K562 (cell line): ENCODE data around the gene MATCAP1. TPM values are rescaled to one million over a fixed set of nuclear protein-coding genes. Genes with fewer than 3 reads are reported as not detected.

Experiments used
- BDP1 ChIP-seq: IDR thresholded peaks from 3 replicates; pipeline ENCODE4 v1.6.1; 2011; ENCODE audit not compliant: insufficient read length, insufficient read depth
- CBX1 ChIP-seq: sonication (generic); IDR thresholded peaks from 2 replicates; pipeline ENCODE4 v1.6.1; 2016; ENCODE audit warnings: antibody characterized with exemption, low read depth, mild to moderate bottlenecking
- CEBPZ ChIP-seq: fragments of 150-350 bp; IDR thresholded peaks from 2 replicates; pipeline ENCODE4 v1.6.1; 2014; ENCODE audit warnings: low read depth, mild to moderate bottlenecking, low read length, borderline replicate concordance
- CGGBP1 ChIP-seq: fragments of 250-450 bp; sonication (Bioruptor Pico); IDR thresholded peaks from 2 replicates; pipeline ENCODE4 v1.9.0; 2021; ENCODE audit warnings: mild to moderate bottlenecking
- DLX4 ChIP-seq: fragments of 250-450 bp; sonication (Bioruptor Pico); IDR thresholded peaks from 2 replicates; pipeline ENCODE4 v1.6.1; 2021; ENCODE audit warnings: mild to moderate bottlenecking
- E2F5 ChIP-seq: sonication (generic); formaldehyde crosslinking; IDR thresholded peaks from 2 replicates; pipeline ENCODE4 v1.8.0; 2022; ENCODE audit warnings: mild to moderate bottlenecking, missing genetic modification reagents
- HNRNPLL ChIP-seq: fragments of 200-400 bp; formaldehyde crosslinking; IDR thresholded peaks from 2 replicates; pipeline ENCODE4 v1.6.1; 2017; ENCODE audit warnings: low read length, low read depth, mild to moderate bottlenecking; ENCODE audit not compliant: poor library complexity, severe bottlenecking
- ID3 ChIP-seq, 2 experiments: fragments of 250-450 bp in 1 of 2; fragments of 450-650 bp in 1 of 2; sonication (Bioruptor Pico) in 1 of 2; IDR thresholded peaks; 2 replicates each; pipeline versions ENCODE4 v1.6.1 to v1.8.0; 2016 to 2021; ENCODE audit warnings: mild to moderate bottlenecking in 2 of 2, moderate library complexity in 2 of 2, missing compliant biosample characterization in 1 of 2, missing genetic modification characterization in 1 of 2
- KLF6 ChIP-seq: fragments of 250-450 bp; sonication (Bioruptor Pico); IDR thresholded peaks from 2 replicates; pipeline ENCODE4 v1.4.0; 2020; ENCODE audit warnings: mild to moderate bottlenecking, moderate library complexity, borderline replicate concordance
- MLLT1 ChIP-seq, 2 experiments: fragments of 450-650 bp; IDR thresholded peaks; 2 replicates each; pipeline ENCODE4 v1.6.1; 2016
- NFXL1 ChIP-seq: fragments of 450-650 bp; formaldehyde crosslinking; IDR thresholded peaks from 2 replicates; pipeline ENCODE4 v1.4.0; 2021; ENCODE audit warnings: mild to moderate bottlenecking
- NRF1 ChIP-seq, 2 experiments: fragments of 450-650 bp; IDR thresholded peaks in 1 of 2; conservative IDR thresholded peaks in 1 of 2; 2 replicates each; pipeline ENCODE4 v1.6.1; 2014; ENCODE audit warnings: mild to moderate bottlenecking in 2 of 2
- PHF20 ChIP-seq: fragments of 450-650 bp; IDR thresholded peaks from 2 replicates; pipeline ENCODE4 v1.6.1; 2018; ENCODE audit not compliant: partially characterized antibody
- POLR2H ChIP-seq: IDR thresholded peaks from 2 replicates; pipeline ENCODE4 v1.6.1; 2016; ENCODE audit warnings: missing genetic modification characterization, low read depth, mild to moderate bottlenecking, control low read depth, missing compliant biosample characterization, moderate library complexity
- RAD51 ChIP-seq: fragments of 450-650 bp; IDR thresholded peaks from 2 replicates; pipeline ENCODE4 v1.7.1; 2016; ENCODE audit warnings: low read depth, mild to moderate bottlenecking, borderline replicate concordance
- SIX5 ChIP-seq, 2 experiments: IDR thresholded peaks; 2 replicates each; pipeline ENCODE4 v1.6.1; 2011; ENCODE audit warnings: low read length in 2 of 2, borderline replicate concordance in 1 of 2, low read depth in 1 of 2, mild to moderate bottlenecking in 1 of 2, moderate library complexity in 1 of 2; ENCODE audit not compliant: insufficient read depth in 1 of 2
- SP2 ChIP-seq: IDR thresholded peaks from 2 replicates; pipeline ENCODE4 v1.6.1; 2011; ENCODE audit warnings: mild to moderate bottlenecking, low read depth, low read length, moderate library complexity; ENCODE audit not compliant: poor library complexity, severe bottlenecking; ENCODE audit errors: extremely low read depth
- TRIM24 ChIP-seq, 2 experiments: fragments of 450-650 bp; IDR thresholded peaks; 2 replicates each; pipeline ENCODE4 v1.6.1; 2016
- XRCC4 ChIP-seq: IDR thresholded peaks from one replicate; pipeline ENCODE4 v1.6.1; 2011; ENCODE audit not compliant: insufficient read depth, insufficient read length; ENCODE audit errors: extremely low read depth
- ZNF316 ChIP-seq: fragments of 450-650 bp; IDR thresholded peaks from 2 replicates; pipeline ENCODE4 v1.6.1; 2016
- polyA plus RNA-seq, 8 experiments: library from polyadenylated mRNA; depleted of rRNA in 4 of 8; stranded (reverse) in 5 of 8; unstranded in 3 of 8; fragments of >200 nt; fragmentation: Nextera tagmentation in 2 of 8; fragmentation: Illumina TruSeq in 1 of 8; extraction: Ambion mirVana in 2 of 8; extraction: Trizol in 1 of 8; gene quantifications; 2 replicates each; pipeline versions ENCODE4 v1.2.1 to v1.2.3, GENCODE V29; 2011 to 2014; ENCODE audit warnings: inconsistent platforms in 1 of 8, missing spikeins in 1 of 8
- total RNA-seq, 7 experiments: library from RNA; depleted of rRNA in 6 of 7; stranded (reverse); fragments of >200 nt in 6 of 7; fragmentation: Illumina TruSeq in 2 of 7; extraction: Trizol in 2 of 7; gene quantifications; 2 replicates each; pipeline versions ENCODE4 v1.2.1 to v1.2.3, GENCODE V29; 2011 to 2021; ENCODE audit warnings: low replicate concordance in 1 of 7

Gene MATCAP1
- total and polyA plus RNA-seq, 9 of the 15 experiments (the other 6 are each of a cell fraction or from before 2014, with no cell fraction given): 3.4 to 20.5 (median 10.3) TPM

GRCh38 chr16:67164599-67165061 is 19.1 kb downstream of the MATCAP1 start, which contains the start of gene HSF4 (continued):
- no peak for TF ChIP-seq CEBPZ
- TF ChIP-seq NFXL1 (CRISPR knock-in tag): no peak
- TF ChIP-seq ZNF316: no peak
- TF ChIP-seq E2F5 (CRISPR knock-in tag): no peak
- TF ChIP-seq HNRNPLL: peak; percentile 58
- TF ChIP-seq ID3 (CRISPR knock-in tag; IDR thresholded peaks at IDR 0.05): no peak
- TF ChIP-seq ID3 (tag; IDR thresholded peaks at IDR 0.05): peak; percentile 36; the same call in 1 of the 2 replicates
- no peak for TF ChIP-seq DLX4 (CRISPR knock-in tag)
- no peak for TF ChIP-seq POLR2H (tag)
- no peak for TF ChIP-seq XRCC4
- TF ChIP-seq TRIM24 (IDR thresholded peaks at IDR 0.05): no peak
- no peak for TF ChIP-seq BDP1
- TF ChIP-seq CGGBP1 (CRISPR knock-in tag): no peak
- TF ChIP-seq SIX5 (IDR thresholded peaks at IDR 0.05; ENCODE audit: borderline replicate concordance in 1 of 2, insufficient read depth in 1 of 2, low read depth in 1 of 2, low read length in 2 of 2): no peak
- TF ChIP-seq PHF20: no peak
- TF ChIP-seq KLF6 (CRISPR knock-in tag): no peak
- TF ChIP-seq MLLT1 (IDR thresholded peaks at IDR 0.05): no peak
- TF ChIP-seq RAD51: no peak
- TF ChIP-seq CBX1: peak; percentile 61; the same call in 1 of the 2 replicates
- TF ChIP-seq SP2: no peak
- TF ChIP-seq NRF1 (conservative IDR thresholded peaks at IDR 0.05 in 1 of 2, IDR thresholded peaks at IDR 0.05 in 1 of 2): peak in 1 of 2 experiments; percentile 45; a peak in 2 of 4 replicates
